GM21619 (cell line): Measurements from ENCODE around the gene ACMSD.

Source experiments
- ATAC-seq: cut with Tn5 transposase; IDR thresholded peaks from one replicate; pipeline ENCODE4 v1.9.1; 2021; ENCODE audit not compliant: unreplicated experiment

The ACMSD gene

GRCh38 chr2:134944975-134945374 lies 106.6 kb downstream of the ACMSD start:
- ATAC-seq = no peak

GRCh38 chr2:134946073-134946472 lies 107.7 kb downstream of the ACMSD start:
- ATAC-seq = no peak

GRCh38 chr2:134949981-134950708 lies 111.7 kb downstream of the ACMSD start:
- ATAC-seq = no peak

GRCh38 chr2:134950886-134951285 lies 112.5 kb downstream of the ACMSD start:
- no peak for ATAC-seq
